GM12878 (cell line): ENCODE results near the gene TRABD2B. TPM values are rescaled to one million over a fixed set of nuclear protein-coding genes. Genes with fewer than 3 reads are reported as not detected.

Experiments
- ATAC-seq: fragments of 200-7000 bp; cut with Tn5 transposase; 3 replicates; pipeline ENCODE4 v1.9.1; 2020; ENCODE audit warnings: mild to moderate bottlenecking, moderate library complexity
- BruUV-seq: library from RNA; stranded (reverse); fragments of 400-500 nt; replicated peaks from 2 replicates; lab custom pipeline; 2021; lab: Mats Ljungman, UMichigan
- CTCF ChIA-PET: fragments of 300-600 bp; sonication (Branson Sonifier 250); formaldehyde crosslinking; extraction: SDS; loops from one replicate; lab custom pipeline; 2021; ENCODE audit warnings: inconsistent platforms; lab: Yijun Ruan, JAX
- POLR2A ChIA-PET: fragments of 350-600 bp; formaldehyde crosslinking; extraction: SDS; loops from one replicate; lab custom pipeline; 2021; ENCODE audit warnings: inconsistent platforms; lab: Charles Lee
- RAD21 ChIA-PET: fragments of 300-600 bp; sonication (Branson Sonifier 250); formaldehyde crosslinking; loops from one replicate; lab custom pipeline; 2023; ENCODE audit warnings: antibody characterized with exemption; ENCODE audit not compliant: unreplicated experiment; lab: Charles Lee
- SMC1A ChIA-PET: fragments of 300-600 bp; sonication (Branson Sonifier 250); formaldehyde crosslinking; loops from one replicate; lab custom pipeline; 2023; ENCODE audit not compliant: unreplicated experiment, uncharacterized antibody; lab: Charles Lee
- DNase-seq: peaks from one replicate; pipeline ENCODE4 v3.0.0-alpha.2; 2011; ENCODE audit warnings: low read depth, low spot score
- FAIRE-seq: peaks from 3 replicates; lab custom pipeline; 2011; peaks lifted over from hg19 to GRCh38; lab: Jason Lieb, UNC
- H2AFZ ChIP-seq: 2 replicates; pipeline ENCODE4 v1.6.0; 2011; ENCODE audit warnings: low read depth, low read length, control low read depth; ENCODE audit not compliant: control insufficient read depth
- H3K27ac ChIP-seq: 2 replicates; pipeline ENCODE4 v1.5.1; 2011; ENCODE audit warnings: control low read depth; ENCODE audit not compliant: control insufficient read depth, insufficient read depth
- H3K27me3 ChIP-seq, 2 experiments: replicated peaks in 1 of 2; 2 replicates each; pipeline versions ENCODE4 v1.6.0 to v1.6.1; 2011; ENCODE audit warnings: low read length in 1 of 2; ENCODE audit not compliant: control insufficient read depth in 2 of 2, insufficient read depth in 2 of 2
- H3K36me3 ChIP-seq, 2 experiments: 2 replicates each; pipeline ENCODE4 v1.5.1; 2011; ENCODE audit warnings: low read length in 1 of 2; ENCODE audit not compliant: control insufficient read depth in 2 of 2, insufficient read depth in 2 of 2
- H3K4me1 ChIP-seq: 2 replicates; pipeline ENCODE4 v1.6.1; 2011; ENCODE audit warnings: mild to moderate bottlenecking, low read length, moderate library complexity, mixed read lengths; ENCODE audit not compliant: control insufficient read depth, insufficient read depth
- H3K4me2 ChIP-seq: 2 replicates; pipeline ENCODE4 v1.6.0; 2011; ENCODE audit warnings: control low read depth; ENCODE audit not compliant: control insufficient read depth, insufficient read depth
- H3K4me3 ChIP-seq: fragments of 200-600 bp; sonication (generic); 2 replicates; pipeline ENCODE4 v1.5.1; 2016
- H3K79me2 ChIP-seq: 2 replicates; pipeline ENCODE4 v1.6.0; 2011; ENCODE audit warnings: low read length; ENCODE audit not compliant: control insufficient read depth, insufficient read depth
- H3K9ac ChIP-seq: 2 replicates; pipeline ENCODE4 v1.8.0; 2011; ENCODE audit warnings: low read length, control low read depth, mixed read lengths; ENCODE audit not compliant: control insufficient read depth, insufficient read depth
- H3K9me3 ChIP-seq: replicated peaks from 3 replicates; pipeline ENCODE4 v1.5.1; 2011; ENCODE audit warnings: mild to moderate bottlenecking, low read length; ENCODE audit not compliant: control insufficient read depth, insufficient read depth
- H4K20me1 ChIP-seq: 2 replicates; pipeline ENCODE4 v1.6.0; 2011; ENCODE audit not compliant: control insufficient read depth, insufficient read depth
- ASH2L ChIP-seq: fragments of 300-600, 200-600 bp; sonication (generic); IDR thresholded peaks from 2 replicates; pipeline ENCODE4 v1.6.1; 2017; ENCODE audit warnings: low read depth, mild to moderate bottlenecking, borderline replicate concordance
- BCL11A ChIP-seq: IDR thresholded peaks from 2 replicates; pipeline ENCODE4 v1.6.1; 2011; ENCODE audit warnings: low read depth, low read length
- BHLHE40 ChIP-seq, 2 experiments: fragments of 450-650 bp in 1 of 2; IDR thresholded peaks; 2 replicates each; pipeline ENCODE4 v1.6.1; 2011 to 2017; ENCODE audit warnings: low read depth in 2 of 2, borderline replicate concordance in 1 of 2, improper control_type of control experiment in 1 of 2, low read length in 1 of 2, mild to moderate bottlenecking in 1 of 2
- BMI1 ChIP-seq: fragments of 450-650 bp; IDR thresholded peaks from 2 replicates; pipeline ENCODE4 v1.6.1; 2016; ENCODE audit warnings: mild to moderate bottlenecking, moderate library complexity, borderline replicate concordance
- ETV6 ChIP-seq, 2 experiments: fragments of 450-650 bp in 1 of 2; IDR thresholded peaks in 1 of 2; conservative IDR thresholded peaks in 1 of 2; 2 replicates each; pipeline ENCODE4 v1.6.1; 2014; ENCODE audit warnings: antibody characterized with exemption in 1 of 2, borderline replicate concordance in 1 of 2, low read depth in 1 of 2, mild to moderate bottlenecking in 1 of 2, moderate library complexity in 1 of 2
- EZH2 ChIP-seq: IDR thresholded peaks from 2 replicates; pipeline ENCODE4 v1.6.1; 2012; ENCODE audit warnings: low read depth, mild to moderate bottlenecking, control low read depth, inconsistent platforms, low read length, borderline replicate concordance; ENCODE audit not compliant: control insufficient read depth
- GATAD2B ChIP-seq: fragments of 450-650 bp; conservative IDR thresholded peaks from 2 replicates; pipeline ENCODE4 v1.6.1; 2017; ENCODE audit warnings: low read depth, mild to moderate bottlenecking, moderate library complexity
- HDAC2 ChIP-seq: fragments of 200-600 bp; sonication (generic); IDR thresholded peaks from 2 replicates; pipeline ENCODE4 v1.6.1; 2017
- IKZF2 ChIP-seq, 2 experiments: fragments of 450-650 bp; IDR thresholded peaks; 2 replicates each; pipeline ENCODE4 v1.6.1; 2017; ENCODE audit warnings: mild to moderate bottlenecking in 2 of 2, moderate library complexity in 2 of 2
- KLF5 ChIP-seq: fragments of 450-650 bp; IDR thresholded peaks from 2 replicates; pipeline ENCODE4 v1.6.1; 2014; ENCODE audit warnings: mild to moderate bottlenecking; ENCODE audit not compliant: partially characterized antibody
- MEF2B ChIP-seq: fragments of 450-650 bp; IDR thresholded peaks from 2 replicates; pipeline ENCODE4 v1.6.1; 2018; ENCODE audit warnings: mild to moderate bottlenecking, moderate library complexity; ENCODE audit not compliant: partially characterized antibody, poor library complexity, severe bottlenecking
- MYB ChIP-seq: fragments of 150-350 bp; IDR thresholded peaks from 2 replicates; pipeline ENCODE4 v1.6.1; 2014; ENCODE audit warnings: mild to moderate bottlenecking, low read depth, low read length, borderline replicate concordance
- NFYB ChIP-seq: IDR thresholded peaks from 2 replicates; pipeline ENCODE4 v1.6.1; 2011; ENCODE audit warnings: low read depth, mild to moderate bottlenecking, low read length, improper control_type of control experiment, moderate library complexity; ENCODE audit not compliant: insufficient read depth
- PML ChIP-seq: IDR thresholded peaks from 2 replicates; pipeline ENCODE4 v1.6.1; 2012; ENCODE audit warnings: low read length, inconsistent platforms
- RCOR1 ChIP-seq: conservative IDR thresholded peaks from 2 replicates; pipeline ENCODE4 v1.6.1; 2012; ENCODE audit warnings: low read depth, low read length, improper control_type of control experiment
- ZNF217 ChIP-seq: fragments of 450-650 bp; IDR thresholded peaks from 2 replicates; pipeline ENCODE4 v1.6.1; 2017; ENCODE audit warnings: antibody characterized with exemption, mild to moderate bottlenecking
- ZSCAN29 ChIP-seq: fragments of 450-650 bp; IDR thresholded peaks from 2 replicates; pipeline ENCODE4 v1.6.1; 2017; ENCODE audit warnings: mild to moderate bottlenecking, moderate library complexity
- WGBS: methylation state at CpG from one replicate; pipeline ENCODE4 v1.1.6; 2016; ENCODE audit warnings: low lambda C conversion rate; ENCODE audit not compliant: insufficient replicate concordance, insufficient coverage; ENCODE audit errors: missing lambda C conversion rate; 5-methylcytosine and 5-hydroxymethylcytosine counted together
- in situ Hi-C: fragments of 300-500 bp; cut with MboI; formaldehyde crosslinking; loops from 9 replicates; pipeline ENCODE4 v1.14.3; 2018; ENCODE audit warnings: mixed read lengths
- intact Hi-C: fragments of 100-400 bp; cut with micrococcal nuclease; formaldehyde crosslinking; loops from one replicate; pipeline ENCODE4 v1.14.2; 2022; ENCODE audit not compliant: unreplicated experiment
- polyA plus RNA-seq, 11 experiments: library from polyadenylated mRNA; depleted of rRNA in 4 of 11; unstranded in 6 of 11; stranded (reverse) in 5 of 11; fragments of >200 nt; fragmentation: Nextera tagmentation in 4 of 11; fragmentation: Illumina TruSeq in 1 of 11; extraction: Ambion mirVana in 4 of 11; extraction: Trizol in 1 of 11; gene quantifications; 1 replicate in 1 of 11; 2 replicates in 10 of 11; pipeline versions ENCODE4 v1.2.1 to v1.2.3, GENCODE V29; 2011 to 2016; ENCODE audit warnings: inconsistent platforms in 2 of 11, missing spikeins in 2 of 11, low read depth in 1 of 11
- total RNA-seq, 4 experiments: library from RNA; depleted of rRNA in 3 of 4; stranded (reverse); fragments of >200 nt in 3 of 4; fragmentation: Illumina TruSeq in 1 of 4; extraction: Trizol in 1 of 4; gene quantifications; 2 replicates each; pipeline versions ENCODE4 v1.2.1 to v1.2.3, GENCODE V29; 2013 to 2021
- TF ChIP-seq, protein P1 (sequence below): IDR thresholded peaks from 2 replicates; pipeline ENCODE4 v1.6.1; 2011; ENCODE audit warnings: mild to moderate bottlenecking, low read depth, low read length, moderate library complexity; ENCODE audit not compliant: insufficient replicate concordance
- TF ChIP-seq, protein P2 (sequence below): fragments of 450-650 bp; formaldehyde crosslinking; IDR thresholded peaks from 2 replicates; pipeline ENCODE4 v1.4.0; 2022; ENCODE audit warnings: mild to moderate bottlenecking, moderate library complexity

The TRABD2B gene
- total and polyA plus RNA-seq, 10 of the 15 experiments (the other 5 are each of a cell fraction or from before 2014, with no cell fraction given), result not detected

DNA sequence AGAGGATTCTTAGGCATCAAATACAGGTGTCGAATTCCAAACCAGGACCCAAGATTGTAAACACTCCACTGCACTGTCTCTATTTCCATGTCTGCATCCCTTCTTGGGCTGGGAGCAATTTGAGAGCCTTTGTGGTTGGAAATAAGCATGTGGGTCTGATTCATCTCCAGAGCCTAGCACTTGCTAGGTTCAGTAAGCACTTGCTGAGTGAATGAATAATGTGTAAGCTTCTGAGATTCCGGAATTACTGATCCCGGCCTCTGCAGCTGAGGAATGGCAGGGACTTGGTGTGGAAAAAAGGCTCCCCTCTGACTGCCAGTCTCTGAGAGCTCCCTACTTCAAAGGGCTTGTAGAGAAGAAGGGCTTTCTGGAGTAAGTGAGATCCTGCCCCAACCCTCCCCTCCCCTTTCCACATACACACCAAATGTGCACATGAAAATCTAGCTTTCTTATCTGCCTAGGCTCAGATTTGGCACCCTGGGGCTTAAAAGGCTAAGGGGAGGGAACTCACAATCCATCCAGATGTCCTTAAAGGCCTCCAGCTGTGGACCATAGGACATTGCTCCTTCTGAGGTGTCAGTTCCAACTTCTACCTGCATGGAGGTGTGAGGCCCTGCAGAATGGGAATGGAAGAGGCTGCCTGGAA, 39.6 kb upstream of the TRABD2B start:
- WGBS, result 20% methylated on average over 3 of the region's 3 CpGs
- ChIA-PET SMC1A (no interaction called here), POLR2A (no interaction called here), CTCF (no interaction called here), RAD21 (no interaction called here)
- H3K36me3 ChIP-seq, result no peaks in the 10 kb centered on the region
- no peak overlapping the region for H3K4me3 ChIP-seq
- in situ Hi-C loops (no loop called here), intact Hi-C loops (no loop called here)
- no peaks in the 10 kb centered on the region; a peak in 1 of 4 replicates for H3K27me3 ChIP-seq
- no peaks in the 10 kb centered on the region for H3K9me3 ChIP-seq
- H4K20me1 ChIP-seq, result no peaks in the 10 kb centered on the region
- TF ChIP-seq HDAC2 (no peak), IKZF2 (IDR thresholded peaks at IDR 0.05) (no peak), ZSCAN29 (no peak), NFYB (no peak), BCL11A (no peak), BMI1 (no peak), KLF5 (no peak), MEF2B (no peak), EZH2 (no peak), ETV6 (conservative IDR thresholded peaks at IDR 0.05 in 1 of 2, IDR thresholded peaks at IDR 0.05 in 1 of 2; ENCODE audit: borderline replicate concordance in 1 of 2, low read depth in 1 of 2) (no peak), RCOR1 (no peak), PML (no peak), ZNF217 (no peak), GATAD2B (no peak), BHLHE40 (IDR thresholded peaks at IDR 0.05; ENCODE audit: borderline replicate concordance in 1 of 2, low read depth in 2 of 2, low read length in 1 of 2) (no peak), MYB (no peak), ASH2L (no peak)
- TF ChIP-seq, protein P1, sequence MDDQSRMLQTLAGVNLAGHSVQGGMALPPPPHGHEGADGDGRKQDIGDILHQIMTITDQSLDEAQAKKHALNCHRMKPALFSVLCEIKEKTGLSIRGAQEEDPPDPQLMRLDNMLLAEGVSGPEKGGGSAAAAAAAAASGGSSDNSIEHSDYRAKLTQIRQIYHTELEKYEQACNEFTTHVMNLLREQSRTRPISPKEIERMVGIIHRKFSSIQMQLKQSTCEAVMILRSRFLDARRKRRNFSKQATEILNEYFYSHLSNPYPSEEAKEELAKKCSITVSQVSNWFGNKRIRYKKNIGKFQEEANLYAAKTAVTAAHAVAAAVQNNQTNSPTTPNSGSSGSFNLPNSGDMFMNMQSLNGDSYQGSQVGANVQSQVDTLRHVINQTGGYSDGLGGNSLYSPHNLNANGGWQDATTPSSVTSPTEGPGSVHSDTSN, result no peak
- TF ChIP-seq, protein P2, sequence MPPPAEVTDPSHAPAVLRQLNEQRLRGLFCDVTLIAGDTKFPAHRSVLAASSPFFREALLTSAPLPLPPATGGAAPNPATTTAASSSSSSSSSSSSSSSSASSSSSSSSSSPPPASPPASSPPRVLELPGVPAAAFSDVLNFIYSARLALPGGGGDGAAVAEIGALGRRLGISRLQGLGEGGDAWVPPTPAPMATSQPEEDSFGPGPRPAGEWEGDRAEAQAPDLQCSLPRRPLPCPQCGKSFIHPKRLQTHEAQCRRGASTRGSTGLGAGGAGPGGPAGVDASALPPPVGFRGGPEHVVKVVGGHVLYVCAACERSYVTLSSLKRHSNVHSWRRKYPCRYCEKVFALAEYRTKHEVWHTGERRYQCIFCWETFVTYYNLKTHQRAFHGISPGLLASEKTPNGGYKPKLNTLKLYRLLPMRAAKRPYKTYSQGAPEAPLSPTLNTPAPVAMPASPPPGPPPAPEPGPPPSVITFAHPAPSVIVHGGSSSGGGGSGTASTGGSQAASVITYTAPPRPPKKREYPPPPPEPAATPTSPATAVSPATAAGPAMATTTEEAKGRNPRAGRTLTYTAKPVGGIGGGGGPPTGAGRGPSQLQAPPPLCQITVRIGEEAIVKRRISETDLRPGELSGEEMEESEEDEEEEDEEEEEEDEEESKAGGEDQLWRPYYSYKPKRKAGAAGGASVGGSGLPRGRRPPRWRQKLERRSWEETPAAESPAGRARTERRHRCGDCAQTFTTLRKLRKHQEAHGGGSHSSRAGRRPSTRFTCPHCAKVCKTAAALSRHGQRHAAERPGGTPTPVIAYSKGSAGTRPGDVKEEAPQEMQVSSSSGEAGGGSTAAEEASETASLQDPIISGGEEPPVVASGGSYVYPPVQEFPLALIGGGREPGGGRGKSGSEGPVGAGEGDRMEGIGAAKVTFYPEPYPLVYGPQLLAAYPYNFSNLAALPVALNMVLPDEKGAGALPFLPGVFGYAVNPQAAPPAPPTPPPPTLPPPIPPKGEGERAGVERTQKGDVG, result no peak
- H3K9ac ChIP-seq, result no peak overlapping the region
- no peak for FAIRE-seq
- no peaks in the 10 kb centered on the region for H3K4me1 ChIP-seq
- no peak overlapping the region for H3K4me2 ChIP-seq
- H3K79me2 ChIP-seq, result no peaks in the 10 kb centered on the region
- no peak for DNase-seq
- no TSS peak for BruUV-seq
- no peak overlapping the region for H3K27ac ChIP-seq
- no peak for ATAC-seq
- no peak overlapping the region for H2AFZ ChIP-seq
